HG02588 (cell line): Measurements from ENCODE around the gene ADORA2B.
"Not testable (repeated sequence)": the region's sequence is repeated elsewhere in the genome, so short reads cannot be mapped to it uniquely, and the experiment has no call there.

Source experiments
- ATAC-seq: cut with Tn5 transposase; IDR thresholded peaks from one replicate; pipeline ENCODE4 v1.9.1; 2021; ENCODE audit warnings: mild to moderate bottlenecking, moderate library complexity; ENCODE audit not compliant: unreplicated experiment

ADORA2B gene

DNA sequence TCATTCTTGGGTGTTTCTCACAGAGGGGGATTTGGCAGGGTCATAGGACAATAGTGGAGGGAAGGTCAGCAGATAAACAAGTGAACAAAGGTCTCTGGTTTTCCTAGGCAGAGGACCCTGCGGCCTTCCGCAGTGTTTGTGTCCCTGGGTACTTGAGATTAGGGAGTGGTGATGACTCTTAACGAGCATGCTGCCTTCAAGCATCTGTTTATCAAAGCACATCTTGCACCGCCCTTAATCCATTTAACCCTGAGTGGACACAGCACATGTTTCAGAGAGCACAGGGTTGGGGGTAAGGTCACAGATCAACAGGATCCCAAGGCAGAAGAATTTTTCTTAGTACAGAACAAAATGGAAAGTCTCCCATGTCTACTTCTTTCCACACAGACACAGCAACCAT lies 34.1 kb downstream of the ADORA2B start:
- not testable (repeated sequence) for ATAC-seq

DNA sequence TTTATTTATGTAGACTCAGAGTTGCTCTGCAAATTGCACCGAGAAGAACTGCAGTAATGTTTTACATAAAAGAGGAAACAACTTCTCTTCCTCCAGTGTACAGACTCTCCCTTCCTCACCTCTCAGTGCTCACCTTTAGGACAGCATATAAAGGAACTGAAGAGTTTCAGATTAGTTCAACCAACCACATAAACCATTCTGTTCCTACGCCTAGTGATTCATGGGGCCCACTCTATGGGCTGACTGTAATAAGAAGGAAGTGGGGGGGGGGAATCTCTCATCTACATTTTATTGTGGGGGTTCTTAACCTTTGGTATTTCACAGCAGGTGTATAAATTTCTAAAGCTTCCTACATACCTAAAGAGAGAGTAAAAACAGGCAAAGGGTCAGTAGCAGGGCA lies 36.3 kb downstream of the ADORA2B start:
- ATAC-seq = no peak

DNA sequence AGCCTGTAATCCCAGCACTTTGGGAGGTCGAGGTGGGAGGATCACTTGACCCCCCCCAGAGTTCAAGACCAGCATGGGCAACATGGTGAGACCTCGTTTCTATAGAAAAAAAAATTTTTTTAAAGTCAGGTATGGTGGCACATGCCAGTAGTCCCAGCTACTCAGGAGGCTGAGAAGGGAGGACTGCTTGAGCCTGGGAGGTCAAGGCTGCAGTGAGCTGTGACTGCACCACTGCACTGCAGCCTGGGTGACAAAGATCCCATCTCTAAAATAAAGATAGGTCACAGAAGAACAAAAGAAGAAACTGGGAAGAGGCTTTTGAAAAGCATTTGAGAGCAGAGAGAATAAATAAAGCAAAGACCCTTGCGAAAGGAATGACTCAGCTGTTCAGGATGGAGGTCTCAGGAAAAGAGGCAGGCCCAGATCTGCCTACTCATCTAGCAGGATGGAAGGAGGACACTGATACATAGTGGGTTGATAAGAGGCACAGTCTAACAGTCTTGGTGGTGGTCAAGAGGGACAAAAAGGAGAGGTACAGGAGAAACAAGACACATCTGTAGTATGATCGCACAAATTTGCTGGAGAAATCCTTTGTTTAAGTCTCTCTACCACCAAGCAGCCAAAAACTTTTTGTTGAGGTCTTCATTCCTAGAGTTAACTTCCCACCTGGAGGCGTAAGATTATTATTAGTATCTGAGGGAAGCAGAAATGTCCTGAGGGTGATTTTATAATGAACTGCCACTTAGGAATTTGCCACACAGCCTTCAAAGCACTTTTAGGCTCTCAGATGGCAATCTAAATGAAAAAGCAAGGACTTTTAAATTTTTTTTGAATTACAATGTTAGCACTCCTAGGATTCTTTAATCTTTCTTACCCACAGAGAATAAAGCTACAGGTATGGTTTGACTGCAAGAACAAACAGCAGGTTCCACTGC lies 37.0 kb downstream of the ADORA2B start:
- ATAC-seq = no peak

DNA sequence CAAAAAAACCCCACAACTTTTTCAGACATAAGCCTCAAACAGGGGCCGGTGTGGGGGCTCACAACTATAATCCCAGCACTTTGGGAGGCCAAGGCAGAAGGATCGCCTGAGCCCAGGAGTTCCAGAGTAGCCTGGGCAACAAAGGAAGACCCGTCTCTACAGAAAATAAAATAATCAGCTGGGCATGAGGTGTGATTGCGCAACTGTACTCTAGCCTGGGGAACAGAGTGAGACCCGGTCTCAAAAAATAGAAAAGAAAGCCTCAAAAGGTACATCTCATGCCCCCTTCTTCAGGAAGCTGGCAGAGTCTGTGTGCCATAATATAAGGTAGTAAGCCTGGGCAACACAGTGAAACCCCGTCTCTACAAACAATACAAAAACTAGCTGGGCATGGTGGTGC lies 51.4 kb downstream of the ADORA2B start:
- ATAC-seq = no peak

- ATAC-seq = no peak
Observed at GRCh38 chr17:15998031-15998562, 53.2 kb downstream of the ADORA2B start.

DNA sequence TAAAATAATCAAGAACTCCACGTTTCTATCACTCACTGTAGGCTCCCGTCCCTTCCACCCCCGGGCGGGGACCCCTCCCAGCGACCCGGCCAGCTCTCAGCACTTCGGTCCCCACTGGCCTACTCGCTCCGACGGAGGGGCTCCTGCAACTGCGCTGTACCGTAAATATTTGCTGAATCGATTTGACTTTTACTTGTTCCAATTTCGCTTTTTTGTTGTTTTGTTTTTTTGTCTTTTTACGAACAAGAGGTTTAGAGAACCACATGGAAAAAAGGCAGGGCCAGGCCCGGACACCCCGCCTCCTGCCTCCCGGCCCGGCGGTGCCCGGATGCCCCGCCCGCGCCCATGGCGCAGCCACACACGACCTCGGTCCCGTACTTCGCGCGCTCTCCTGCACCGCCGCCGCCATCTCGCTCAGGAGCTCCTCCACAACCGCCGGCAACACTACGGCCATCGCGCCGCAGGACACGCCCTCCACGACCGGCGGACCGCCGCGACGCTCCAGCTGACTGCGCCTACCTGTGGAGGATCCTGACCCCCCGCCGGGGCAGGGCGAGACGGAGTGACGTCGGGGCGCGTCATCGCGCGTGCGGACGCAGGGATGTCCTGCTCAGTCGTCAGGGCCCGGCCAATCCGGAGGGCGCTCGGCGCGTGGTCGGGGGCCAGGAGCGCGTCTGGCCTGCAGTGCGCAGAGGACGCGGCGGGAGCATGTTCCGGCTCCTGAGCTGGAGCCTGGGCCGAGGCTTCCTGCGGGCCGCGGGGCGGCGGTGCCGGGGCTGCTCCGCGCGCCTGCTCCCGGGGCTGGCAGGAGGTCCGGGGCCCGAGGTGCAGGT lies 54.4 kb downstream of the ADORA2B start, which contains the start of the genes TTC19 and ZSWIM7:
TTC19 (plus strand) TSS at position 684 of the 833 bp plus-strand sequence; CDS start at position 709, 25 bp downstream.
ZSWIM7 (minus strand) TSS at position 564 of the 833 bp plus-strand sequence; CDS start at position 454, 110 bp downstream.
- ATAC-seq = peak; percentile 94

DNA sequence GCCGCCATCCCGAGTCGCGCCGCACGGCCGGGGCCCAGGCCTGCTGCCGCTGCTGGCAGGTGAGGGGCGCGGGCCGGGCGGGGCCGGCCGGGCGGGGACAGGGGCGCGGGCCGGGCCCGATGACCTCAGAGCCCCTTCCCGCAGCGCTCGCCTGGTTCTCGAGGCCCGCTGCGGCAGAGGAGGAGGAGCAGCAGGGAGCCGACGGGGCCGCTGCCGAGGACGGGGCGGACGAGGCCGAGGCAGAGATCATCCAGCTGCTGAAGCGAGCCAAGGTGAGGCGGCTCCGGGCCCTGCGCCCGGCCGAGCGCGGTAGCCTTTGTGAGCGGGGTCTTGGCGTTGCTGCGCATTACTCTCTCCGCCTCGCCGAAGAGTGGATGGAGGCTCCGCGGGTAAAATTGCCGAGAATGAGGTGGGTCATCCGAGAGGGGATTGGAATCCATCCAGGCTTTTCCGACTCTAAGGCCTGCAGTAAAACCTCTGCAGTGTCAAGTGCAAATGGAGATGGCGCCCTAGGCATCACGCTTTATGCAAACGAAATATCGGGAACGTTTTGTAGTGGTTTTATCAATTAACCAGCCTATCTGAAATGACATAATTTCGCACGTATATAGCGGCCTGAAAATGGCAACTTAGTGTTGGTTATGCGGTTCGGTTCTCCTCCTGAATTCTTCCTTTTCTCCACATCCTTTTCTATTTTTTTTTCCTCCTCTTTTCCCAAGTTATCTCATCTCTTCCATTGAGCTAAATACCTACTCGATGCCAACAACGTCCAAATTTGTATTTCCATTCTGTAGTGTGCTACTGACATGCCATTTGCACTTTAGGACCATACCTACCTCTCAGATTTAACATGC lies 55.3 kb downstream of the ADORA2B start:
- peak; percentile 39 for ATAC-seq

DNA sequence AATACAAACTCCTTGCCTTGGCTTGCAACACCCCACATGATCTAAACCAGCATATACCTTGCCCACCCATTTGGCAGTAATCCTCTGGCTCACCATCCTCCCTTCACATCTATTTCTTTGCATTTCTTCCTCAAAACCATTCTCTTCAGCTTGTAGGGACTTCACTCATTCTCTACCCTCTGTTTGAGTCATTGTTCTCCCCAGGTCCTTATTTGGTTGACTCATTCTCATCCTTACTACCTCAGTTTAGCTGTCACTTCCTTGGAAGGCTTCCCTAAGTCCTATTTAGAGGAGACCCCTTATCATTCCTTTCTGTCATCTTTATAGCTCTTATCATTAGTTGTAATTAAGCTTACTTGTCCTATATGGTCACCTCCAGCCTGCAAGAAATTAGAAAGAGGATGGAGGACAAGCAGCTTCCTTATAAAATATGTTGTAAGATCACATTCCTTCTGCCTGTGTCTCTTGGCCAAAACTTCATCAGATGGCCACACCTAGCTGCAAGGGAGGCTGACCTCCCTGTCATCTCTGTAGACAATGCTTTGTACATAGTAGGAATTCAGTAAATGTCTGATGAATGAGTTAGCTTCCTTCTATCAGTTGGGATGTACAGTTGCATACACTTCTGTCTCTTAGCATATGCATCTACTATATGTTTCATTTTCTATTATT lies 56.4 kb downstream of the ADORA2B start:
- ATAC-seq = no peak

DNA sequence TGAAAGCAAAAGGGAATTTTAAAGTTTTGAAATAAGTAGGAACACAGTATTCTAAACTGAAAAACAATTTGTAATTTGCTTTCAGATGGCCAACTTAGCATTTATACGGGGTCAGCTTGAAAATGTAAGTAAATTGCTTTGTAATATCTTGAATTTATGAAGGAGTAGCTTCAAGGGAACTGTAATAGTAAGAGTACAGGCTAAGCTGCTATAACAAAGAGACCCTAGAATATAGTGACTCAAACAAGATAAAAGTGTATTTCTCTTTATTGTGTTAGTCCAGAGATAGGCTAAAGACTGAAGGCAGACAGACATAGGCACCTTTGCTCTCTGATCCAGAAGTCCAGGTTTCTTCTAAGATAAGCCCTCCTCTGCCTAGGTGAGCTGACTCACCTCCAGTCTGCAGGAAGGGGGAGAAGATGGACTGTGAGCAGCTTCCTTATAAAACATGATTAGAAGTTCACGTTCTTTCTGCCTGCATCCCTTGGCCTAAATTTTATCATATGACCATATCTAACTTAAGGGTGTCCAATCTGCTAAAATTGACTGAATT lies 57.9 kb downstream of the ADORA2B start:
- no peak for ATAC-seq

DNA sequence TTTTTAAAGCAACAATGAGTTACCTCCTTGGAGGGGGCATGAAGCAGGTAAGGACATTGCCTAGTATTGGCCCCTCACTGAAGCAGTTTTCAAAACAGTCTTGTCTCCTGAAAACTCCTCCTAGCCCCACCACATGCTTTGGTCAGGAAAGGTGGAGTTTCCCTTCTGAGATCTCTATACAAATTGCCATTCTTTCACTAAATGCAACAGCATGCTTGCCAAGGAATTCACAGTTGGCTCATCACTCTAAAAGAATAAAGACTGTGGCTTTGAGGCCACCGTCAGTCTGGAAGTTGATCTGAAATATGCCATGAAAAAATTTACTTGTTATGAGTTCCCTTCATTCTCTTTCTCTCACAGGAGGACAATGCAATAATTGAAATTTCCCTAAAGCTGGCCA lies 58.9 kb downstream of the ADORA2B start:
- ATAC-seq = no peak

DNA sequence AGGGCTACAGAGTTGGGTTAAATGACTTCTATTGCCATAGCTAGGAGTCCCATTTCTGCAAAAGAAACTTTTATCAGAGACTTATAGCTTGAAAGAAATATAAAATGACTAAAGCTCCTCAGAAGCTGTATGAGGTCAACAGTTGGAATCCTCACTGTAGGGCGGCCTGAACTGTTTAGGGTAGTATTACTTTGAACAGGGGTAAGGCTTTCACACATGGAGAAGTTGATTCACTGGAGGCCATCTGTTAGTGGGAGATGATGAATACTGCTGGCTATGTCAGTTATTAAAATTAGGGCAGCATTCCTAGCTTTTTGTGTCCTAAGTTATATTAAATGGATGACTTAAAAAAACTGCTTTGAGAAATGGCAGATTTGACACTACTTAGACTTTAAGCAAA lies 60.7 kb downstream of the ADORA2B start:
- ATAC-seq = no peak

DNA sequence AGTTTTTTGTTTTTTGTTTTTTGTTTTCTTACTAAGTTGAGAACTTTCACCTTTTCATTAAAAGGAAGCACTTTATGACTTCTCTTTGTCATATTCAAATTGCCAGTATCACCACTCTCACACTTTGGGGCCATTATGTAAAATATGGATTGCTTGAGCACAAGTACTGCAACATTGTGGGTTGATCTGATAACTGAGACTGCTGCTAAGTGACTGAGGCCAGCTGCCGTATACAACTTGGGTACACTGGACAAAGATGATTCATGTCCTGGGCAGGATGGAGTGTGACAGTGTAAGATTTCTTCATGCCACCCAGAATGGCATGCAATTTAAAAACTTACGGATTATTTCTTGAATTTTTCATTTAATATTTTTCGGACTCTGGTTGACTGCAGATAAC lies 62.5 kb downstream of the ADORA2B start:
- no peak for ATAC-seq

GRCh38 chr17:16013943-16014407 lies 69.0 kb downstream of the ADORA2B start:
- ATAC-seq = no peak

DNA sequence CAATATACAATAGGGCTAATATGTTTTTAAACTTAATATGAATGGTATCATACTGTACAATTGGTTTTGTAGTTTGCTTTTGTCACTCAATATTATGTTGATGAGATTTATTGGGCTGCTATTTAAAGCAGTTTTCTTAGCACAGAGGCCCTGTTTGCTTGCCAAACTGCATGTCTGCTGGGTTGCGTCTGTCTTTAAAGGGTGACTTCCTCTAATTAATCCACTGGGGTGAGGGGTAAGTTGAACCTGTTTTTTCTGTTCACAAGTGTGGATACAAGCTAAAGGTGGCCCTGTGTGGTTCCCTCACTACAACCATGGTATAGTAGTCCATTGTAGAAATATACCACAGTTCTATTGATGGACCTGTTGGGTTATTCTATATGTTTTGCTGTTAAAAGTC lies 74.4 kb downstream of the ADORA2B start:
- no peak for ATAC-seq

- ATAC-seq = no peak
Observed at GRCh38 chr17:16023881-16024280, 79.0 kb downstream of the ADORA2B start.

GRCh38 chr17:16025202-16025601 lies 80.3 kb downstream of the ADORA2B start:
- no peak for ATAC-seq
